ENCODE data around the gene ALDH1B1.
A peak's percentile ranks its signal among the peaks of the same experiment; 100 is the strongest.
"Not testable (repeated sequence)": the region's sequence is repeated elsewhere in the genome, so short reads cannot be mapped to it uniquely, and the experiment has no call there.

ALDH1B1 gene

GRCh38 chr9:38388283-38389223, 3.9 kb upstream of the ALDH1B1 start:
- no peak for DNase-seq

GRCh38 chr9:38389313-38389712, 3.2 kb upstream of the ALDH1B1 start:
- DNase-seq = no peak

DNA sequence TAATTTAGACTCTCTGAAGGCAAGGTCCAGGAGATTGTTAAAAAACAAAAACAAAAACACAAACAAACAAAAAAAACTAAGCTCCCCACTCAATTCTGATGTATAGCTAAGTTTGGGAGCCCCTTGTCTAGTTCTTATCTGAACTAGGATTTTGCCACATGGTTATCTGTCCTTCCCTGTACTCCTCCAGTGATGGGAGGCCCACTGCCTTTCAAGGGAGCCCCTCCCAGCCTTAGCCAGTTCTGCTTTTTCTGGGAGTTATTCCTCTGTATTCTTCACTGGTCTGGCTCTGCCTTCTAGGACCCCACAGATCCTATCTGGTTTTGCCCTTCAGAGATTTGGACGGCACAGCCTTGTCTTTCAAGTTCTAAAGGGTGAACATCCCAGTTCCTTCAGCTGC, 2.1 kb upstream of the ALDH1B1 start:
- no peak for DNase-seq

GRCh38 chr9:38390851-38391250, 1.7 kb upstream of the ALDH1B1 start:
- DNase-seq = no peak

GRCh38 chr9:38391278-38392118, 1.0 kb upstream of the ALDH1B1 start:
- no peak for DNase-seq

DNA sequence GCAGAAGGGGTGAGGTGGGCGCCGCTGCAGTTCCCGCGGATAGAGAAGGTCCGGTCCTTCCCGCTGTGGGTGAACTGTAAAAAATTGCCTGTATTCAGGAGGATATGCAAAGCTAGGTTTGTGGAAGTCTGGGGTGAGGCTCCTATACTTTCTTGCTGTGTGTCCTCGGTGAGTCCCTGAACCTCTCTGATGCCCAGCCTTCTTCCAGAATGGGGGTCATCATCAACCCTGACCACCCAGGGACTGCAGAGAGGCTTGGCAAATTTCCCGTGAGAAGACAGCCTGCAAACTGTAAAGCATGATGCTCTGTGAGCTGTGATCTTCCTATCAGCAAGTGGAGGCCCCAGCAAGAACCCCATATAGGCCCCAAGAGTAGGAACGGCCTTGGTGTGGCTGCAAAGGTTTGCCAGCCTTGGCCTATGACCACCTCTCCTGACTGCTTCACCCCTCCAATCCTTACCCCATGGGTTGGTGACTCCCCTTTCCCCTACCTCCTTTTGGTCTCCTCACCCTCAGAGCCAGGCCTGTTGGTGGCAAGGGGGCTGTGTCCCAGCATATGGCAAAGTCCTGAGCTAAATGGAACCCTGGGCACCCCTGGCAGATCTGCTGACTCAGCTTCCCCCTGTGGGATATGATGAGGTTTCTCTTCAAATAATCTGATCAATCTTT, 760 bp downstream of the ALDH1B1 start:
- no peak for DNase-seq

GRCh38 chr9:38394416-38394815, 1.9 kb downstream of the ALDH1B1 start:
- no peak for DNase-seq

GRCh38 chr9:38395653-38396370, 3.3 kb downstream of the ALDH1B1 start:
- no peak for DNase-seq

GRCh38 chr9:38396371-38396671, 3.8 kb downstream of the ALDH1B1 start:
- no peak for DNase-seq

- not testable (repeated sequence) for DNase-seq
Observed at GRCh38 chr9:38399191-38399590, 6.7 kb downstream of the ALDH1B1 start.

GRCh38 chr9:38401994-38402393, 9.5 kb downstream of the ALDH1B1 start:
- no peak for DNase-seq

DNA sequence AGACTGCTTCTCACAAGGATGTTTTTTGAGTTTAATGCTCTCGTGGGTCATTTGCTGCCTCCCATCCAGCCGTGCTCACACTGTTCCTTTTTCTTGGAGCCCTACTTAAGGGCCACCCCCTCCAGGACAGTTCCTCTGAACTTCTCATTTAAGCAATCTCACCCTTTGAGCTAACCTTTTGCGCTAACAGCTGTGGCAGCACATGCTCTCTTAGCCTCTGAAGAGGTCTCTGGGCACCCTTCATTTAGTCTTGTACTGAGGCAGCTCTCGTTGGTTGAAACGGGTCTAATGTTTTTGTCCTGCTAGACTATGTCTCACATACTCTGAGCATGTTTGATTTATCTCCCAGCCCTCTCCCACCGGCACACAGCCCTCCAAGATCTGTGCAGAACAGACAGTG, 11.8 kb downstream of the ALDH1B1 start:
- no peak for DNase-seq

- DNase-seq = no peak
Observed at GRCh38 chr9:38405785-38406184, 13.3 kb downstream of the ALDH1B1 start.

DNA sequence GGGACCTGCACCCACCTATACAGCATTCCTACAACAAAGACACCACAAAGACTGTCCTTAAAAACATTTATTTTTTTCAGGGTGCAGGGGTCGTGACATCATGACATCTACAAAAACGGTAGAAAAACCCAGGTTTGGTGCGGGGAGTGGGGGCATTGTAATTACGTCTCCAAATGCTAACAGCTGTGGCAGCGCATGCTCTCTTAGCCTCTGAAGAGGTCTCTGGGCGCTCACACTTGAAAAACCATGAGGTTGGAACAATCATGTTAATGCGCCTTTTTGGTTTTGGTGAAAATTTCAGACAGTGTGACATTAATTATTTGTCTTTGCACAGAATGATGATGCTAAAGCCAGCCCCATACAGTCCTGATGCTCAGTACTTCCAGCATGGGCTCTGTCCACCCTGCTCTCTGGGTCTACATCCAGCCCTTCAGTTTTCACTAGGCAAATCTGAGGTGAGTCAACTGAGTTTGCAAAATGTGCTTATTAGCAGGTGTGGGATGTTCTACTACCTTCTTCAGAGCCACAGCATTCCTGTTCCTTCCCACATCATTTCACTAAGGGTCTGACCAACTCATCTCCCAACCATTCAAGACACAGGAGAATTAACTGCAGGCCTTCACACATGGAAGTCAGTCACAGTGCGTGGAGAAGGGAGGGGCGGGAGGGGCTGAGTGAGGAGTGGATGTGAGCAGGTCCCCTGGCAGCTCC, 14.1 kb downstream of the ALDH1B1 start:
- DNase-seq = no peak

- no peak for DNase-seq
Observed at GRCh38 chr9:38408719-38409118, 16.2 kb downstream of the ALDH1B1 start.

- DNase-seq = no peak
Observed at GRCh38 chr9:38412751-38413150, 20.2 kb downstream of the ALDH1B1 start.

- DNase-seq = no peak
Observed at GRCh38 chr9:38413283-38413682, 20.8 kb downstream of the ALDH1B1 start.

DNA sequence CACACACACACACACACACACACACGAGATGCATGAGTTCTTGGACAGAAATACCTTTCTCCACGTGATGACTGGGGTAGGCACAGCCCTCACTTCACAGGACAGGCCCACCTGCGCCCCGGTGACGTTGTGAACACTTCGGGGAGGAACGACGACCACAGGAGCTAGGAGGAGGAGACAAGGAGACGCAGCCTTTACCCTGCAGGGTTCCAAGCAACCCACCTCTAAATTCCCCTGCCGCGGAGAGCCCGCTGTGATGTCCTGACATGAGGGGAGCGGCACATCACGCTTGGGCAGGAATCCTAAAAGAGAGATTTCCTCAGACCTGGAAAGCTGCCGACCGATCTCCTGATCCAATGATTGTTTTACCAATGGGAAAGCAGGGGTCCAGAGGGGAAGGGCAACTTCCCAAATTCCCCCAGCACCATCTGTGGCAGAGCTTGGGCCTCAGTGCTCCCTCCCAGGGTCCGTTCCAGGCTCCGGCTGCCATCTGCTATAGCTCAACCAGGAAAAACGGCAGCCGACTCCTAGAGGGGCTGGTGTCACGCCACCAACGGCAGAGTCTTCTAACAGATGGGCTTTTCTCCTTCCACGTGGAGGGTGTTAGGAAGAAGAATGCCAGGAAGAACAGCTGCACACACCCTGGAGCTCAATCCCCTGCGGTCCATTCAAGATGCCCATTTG, 21.7 kb downstream of the ALDH1B1 start:
- DNase-seq = peak; percentile 35

GRCh38 chr9:38415856-38416255, 23.4 kb downstream of the ALDH1B1 start:
- no peak for DNase-seq

GRCh38 chr9:38416461-38416860, 24.0 kb downstream of the ALDH1B1 start:
- DNase-seq = no peak

Measured in femur (tissue), 1 donor.